IMR-90 (cell line): ENCODE results near the gene EMX1.
A peak's percentile ranks its signal among the peaks of the same experiment; 100 is the strongest.

Experiments used
- BHLHE40 ChIP-seq: fragments of 150-350 bp; IDR thresholded peaks from 2 replicates; pipeline ENCODE4 v1.6.1; 2016; ENCODE audit warnings: mild to moderate bottlenecking, low read depth, low read length
- CEBPB ChIP-seq: IDR thresholded peaks from 2 replicates; pipeline ENCODE4 v1.6.1; 2012; ENCODE audit warnings: low read depth, low read length, improper control_type of control experiment
- CHD1 ChIP-seq: IDR thresholded peaks from 2 replicates; pipeline ENCODE4 v1.6.1; 2012; ENCODE audit warnings: low read depth, low read length, improper control_type of control experiment
- CTCF ChIP-seq: conservative IDR thresholded peaks from 2 replicates; pipeline ENCODE4 v1.5.1; 2012; ENCODE audit warnings: mild to moderate bottlenecking, low read depth, low read length, improper control_type of control experiment
- ELK1 ChIP-seq: fragments of 150-350 bp; IDR thresholded peaks from 2 replicates; pipeline ENCODE4 v1.6.1; 2016; ENCODE audit warnings: low read depth, mild to moderate bottlenecking, low read length, moderate library complexity, borderline replicate concordance
- FOS ChIP-seq: fragments of 150-350 bp; IDR thresholded peaks from 2 replicates; pipeline ENCODE4 v1.6.1; 2016; ENCODE audit warnings: low read depth, low read length
- MAFK ChIP-seq: IDR thresholded peaks from 2 replicates; pipeline ENCODE4 v1.6.1; 2012; ENCODE audit warnings: low read depth, low read length, improper control_type of control experiment
- MAZ ChIP-seq: IDR thresholded peaks from 2 replicates; pipeline ENCODE4 v1.6.1; 2012; ENCODE audit warnings: low read depth, mild to moderate bottlenecking, low read length, improper control_type of control experiment, moderate library complexity, borderline replicate concordance
- MXI1 ChIP-seq: IDR thresholded peaks from 2 replicates; pipeline ENCODE4 v1.6.1; 2012; ENCODE audit warnings: low read depth, mild to moderate bottlenecking, low read length, moderate library complexity, borderline replicate concordance
- POLR2A ChIP-seq: IDR thresholded peaks from 2 replicates; pipeline ENCODE4 v1.6.1; 2012; ENCODE audit warnings: mild to moderate bottlenecking, low read depth, low read length
- RAD21 ChIP-seq: IDR thresholded peaks from 2 replicates; pipeline ENCODE4 v1.6.1; 2012; ENCODE audit warnings: low read length, improper control_type of control experiment
- RFX5 ChIP-seq: IDR thresholded peaks from 2 replicates; pipeline ENCODE4 v1.8.0; 2012; ENCODE audit warnings: low read depth, mild to moderate bottlenecking, low read length, moderate library complexity
- SMC3 ChIP-seq: fragments of 150-350 bp; IDR thresholded peaks from 2 replicates; pipeline ENCODE4 v1.6.1; 2016; ENCODE audit warnings: low read depth, mild to moderate bottlenecking, antibody characterized with exemption, low read length, moderate library complexity
- USF2 ChIP-seq: fragments of 150-350 bp; IDR thresholded peaks from 2 replicates; pipeline ENCODE4 v1.6.1; 2017; ENCODE audit warnings: mild to moderate bottlenecking, antibody characterized with exemption, low read length, low read depth

GRCh38 chr2:72887740-72888437, 29.4 kb upstream of the EMX1 start:
- TF ChIP-seq POLR2A (no peak), CTCF (peak; percentile 96), MAFK (no peak), RAD21 (peak; percentile 54), RFX5 (no peak), FOS (no peak), MXI1 (no peak), USF2 (no peak), CHD1 (no peak), SMC3 (peak; percentile 87), BHLHE40 (no peak), CEBPB (no peak), MAZ (peak; percentile 75), ELK1 (no peak)
